Measurements from ENCODE around the gene TOMM20L.

DNA sequence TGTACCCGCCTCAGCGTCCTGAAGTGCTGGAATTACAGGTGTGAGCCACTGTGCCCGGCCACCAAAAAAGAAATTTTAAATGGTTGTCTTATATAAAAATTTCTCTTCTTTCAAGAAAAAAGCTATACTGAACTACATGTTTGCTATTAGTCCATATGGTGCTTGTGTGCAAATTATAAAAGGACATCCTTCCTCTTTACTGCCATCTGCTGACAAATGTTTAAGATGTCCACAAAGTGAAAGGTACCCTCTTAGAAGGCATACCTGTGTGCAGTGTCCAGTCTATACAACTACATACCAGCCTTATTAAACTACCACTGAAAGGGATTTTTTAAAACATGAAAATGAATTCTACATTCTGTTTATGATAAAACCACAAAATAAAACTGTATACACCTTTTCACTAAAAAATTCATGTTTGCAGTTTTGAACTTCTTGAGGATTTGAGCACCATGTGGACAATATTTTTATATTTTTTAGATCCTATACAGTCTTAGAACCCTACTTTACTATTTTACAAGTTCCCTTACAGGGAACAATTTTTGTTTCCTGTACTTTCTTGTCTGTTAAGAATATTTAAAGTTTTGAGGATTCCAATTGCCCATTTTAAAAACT, 32.8 kb upstream of the TOMM20L start:
- TF ChIP-seq EP300 (IDR thresholded peaks at IDR 0.05) = no peak
- no peak for TF ChIP-seq POLR2A (IDR thresholded peaks at IDR 0.05)
